Measurements from ENCODE around the gene GRAPL.
A peak's percentile ranks its signal among the peaks of the same experiment; 100 is the strongest.
"Not testable (repeated sequence)": the region's sequence is repeated elsewhere in the genome, so short reads cannot be mapped to it uniquely, and the experiment has no call there.

GRAPL gene

GRCh38 chr17:19125289-19125688, 2.1 kb upstream of the GRAPL start:
- DNase-seq (ENCODE audit: low spot score in 2 of 2): not testable (repeated sequence)

GRCh38 chr17:19129500-19129899, 2.1 kb downstream of the GRAPL start:
- not testable (repeated sequence) for H3K27me3 Mint-ChIP-seq; H3K27ac Mint-ChIP-seq; H3K4me3 Mint-ChIP-seq; ATAC-seq (ENCODE audit: low read depth); H3K36me3 Mint-ChIP-seq; H3K9me3 Mint-ChIP-seq; DNase-seq (ENCODE audit: low spot score in 2 of 2); H3K4me1 Mint-ChIP-seq

More at GRCh38 chr17:19125289-19125688, 2.1 kb upstream of the GRAPL start:
- not testable (repeated sequence) for H3K27ac Mint-ChIP-seq, H3K27me3 Mint-ChIP-seq, H3K4me1 Mint-ChIP-seq, H3K36me3 Mint-ChIP-seq, H3K4me3 Mint-ChIP-seq, H3K9me3 Mint-ChIP-seq
- peak; percentile 54 for ATAC-seq (ENCODE audit: low read depth)

DNA sequence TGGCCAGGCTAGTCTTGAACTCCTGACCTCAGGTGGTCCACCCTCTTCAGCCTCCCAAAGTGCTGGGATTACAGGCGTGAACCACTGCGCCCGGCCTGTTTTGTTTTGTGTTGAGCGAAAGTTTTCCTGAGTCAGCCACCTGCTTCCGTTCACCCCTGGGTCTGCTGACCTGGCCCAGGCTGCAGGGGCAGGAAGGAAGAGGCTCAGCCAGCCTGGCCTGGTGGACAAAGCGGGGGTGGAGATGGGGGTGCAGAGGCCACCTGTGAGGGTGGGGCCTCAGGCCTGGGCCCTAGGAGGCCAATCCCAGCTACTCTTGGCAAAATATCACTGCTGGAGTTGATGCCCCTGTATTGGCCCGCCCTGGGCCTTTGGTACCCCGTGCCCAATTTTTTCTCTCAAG, 3.7 kb downstream of the GRAPL start:
- not testable (repeated sequence) for ATAC-seq (ENCODE audit: low read depth); H3K4me3 Mint-ChIP-seq; H3K36me3 Mint-ChIP-seq; H3K27me3 Mint-ChIP-seq; H3K27ac Mint-ChIP-seq; H3K4me1 Mint-ChIP-seq; DNase-seq (ENCODE audit: low spot score in 2 of 2); H3K9me3 Mint-ChIP-seq

- ATAC-seq (ENCODE audit: low read depth): peak; percentile 24
- H3K27me3 Mint-ChIP-seq; H3K4me3 Mint-ChIP-seq; H3K9me3 Mint-ChIP-seq; DNase-seq (ENCODE audit: low spot score in 2 of 2); H3K27ac Mint-ChIP-seq; H3K4me1 Mint-ChIP-seq; H3K36me3 Mint-ChIP-seq: not testable (repeated sequence)
Observed at GRCh38 chr17:19131772-19132171, 4.4 kb downstream of the GRAPL start.

DNA sequence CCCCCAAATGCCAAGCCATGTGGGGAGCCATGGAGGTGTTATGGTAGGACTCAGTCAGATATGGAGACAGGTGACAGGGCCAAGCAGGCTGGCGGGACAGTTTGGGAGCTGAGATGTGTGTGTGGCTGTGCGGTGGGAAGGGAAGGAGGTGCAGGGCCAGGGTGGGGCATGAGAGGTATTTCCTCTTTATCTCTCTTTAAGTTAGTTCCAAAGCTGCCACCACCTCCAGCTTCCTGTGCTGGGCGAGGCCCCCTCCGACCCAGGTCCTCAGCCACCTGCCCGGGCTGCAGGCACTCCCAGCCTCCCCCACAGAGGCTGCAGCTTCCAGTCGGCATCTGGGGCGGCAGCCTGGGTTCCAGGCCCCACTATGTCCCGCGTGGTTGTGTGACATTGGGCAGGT, 6.4 kb downstream of the GRAPL start:
- not testable (repeated sequence) for H3K4me1 Mint-ChIP-seq; H3K4me3 Mint-ChIP-seq; H3K27ac Mint-ChIP-seq; H3K36me3 Mint-ChIP-seq; H3K27me3 Mint-ChIP-seq; H3K9me3 Mint-ChIP-seq; DNase-seq (ENCODE audit: low spot score in 2 of 2)
- peak; percentile 21 for ATAC-seq (ENCODE audit: low read depth)

DNA sequence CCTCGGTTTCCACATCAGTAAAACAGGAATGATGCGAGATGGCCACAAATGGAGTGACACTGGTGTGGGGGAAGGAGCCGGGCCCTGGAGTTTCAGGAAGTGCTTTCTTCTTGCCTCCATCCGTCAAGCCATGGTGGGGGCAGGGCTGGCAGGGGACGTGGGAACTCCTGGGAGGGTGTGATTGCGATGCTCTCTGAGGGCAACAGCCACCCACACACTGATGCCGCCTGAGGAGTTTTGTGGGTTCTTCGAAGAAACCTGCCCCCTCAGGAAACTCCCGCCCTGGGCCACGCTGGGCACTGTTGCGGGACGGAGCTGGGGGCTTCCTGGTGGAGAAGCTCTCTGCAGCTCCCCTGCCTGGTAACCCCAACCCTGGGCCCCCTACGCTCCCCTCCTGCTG, 8.0 kb downstream of the GRAPL start:
- not testable (repeated sequence) for H3K36me3 Mint-ChIP-seq; DNase-seq (ENCODE audit: low spot score in 2 of 2); H3K4me3 Mint-ChIP-seq; H3K4me1 Mint-ChIP-seq; H3K9me3 Mint-ChIP-seq; H3K27ac Mint-ChIP-seq; H3K27me3 Mint-ChIP-seq
- peak; percentile 57 for ATAC-seq (ENCODE audit: low read depth)

GRCh38 chr17:19136138-19136537, 8.7 kb downstream of the GRAPL start:
- ATAC-seq (ENCODE audit: low read depth): peak; percentile 16
- not testable (repeated sequence) for H3K27me3 Mint-ChIP-seq; DNase-seq (ENCODE audit: low spot score in 2 of 2); H3K4me1 Mint-ChIP-seq; H3K4me3 Mint-ChIP-seq; H3K9me3 Mint-ChIP-seq; H3K36me3 Mint-ChIP-seq; H3K27ac Mint-ChIP-seq

GRCh38 chr17:19136605-19137004, 9.2 kb downstream of the GRAPL start:
- H3K27ac Mint-ChIP-seq; H3K9me3 Mint-ChIP-seq; H3K4me1 Mint-ChIP-seq; H3K27me3 Mint-ChIP-seq; ATAC-seq (ENCODE audit: low read depth); H3K4me3 Mint-ChIP-seq; H3K36me3 Mint-ChIP-seq: not testable (repeated sequence)
- DNase-seq (ENCODE audit: low spot score in 2 of 2): peak in 1 of 2 donors; percentile 27

DNA sequence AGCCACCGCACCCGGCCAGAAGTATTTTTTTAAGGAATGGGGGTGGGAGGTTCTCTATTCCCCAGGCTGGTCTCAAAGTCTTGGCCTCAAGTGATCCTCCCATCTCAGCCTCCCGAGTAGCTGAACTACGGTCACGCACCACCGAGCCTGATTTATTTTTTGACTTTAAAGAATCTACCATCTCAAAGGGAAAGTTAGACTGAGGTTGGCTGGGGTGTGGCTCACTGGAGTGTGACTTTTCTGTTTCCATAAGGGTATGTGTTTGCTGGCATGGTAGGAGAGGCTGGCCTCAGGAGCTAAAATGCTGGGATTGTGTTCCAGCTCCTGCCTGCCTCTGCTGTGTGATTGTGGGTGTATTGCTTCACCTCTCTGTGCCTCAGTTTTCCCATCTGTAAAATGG, 10.6 kb downstream of the GRAPL start:
- not testable (repeated sequence) for H3K27me3 Mint-ChIP-seq

DNA sequence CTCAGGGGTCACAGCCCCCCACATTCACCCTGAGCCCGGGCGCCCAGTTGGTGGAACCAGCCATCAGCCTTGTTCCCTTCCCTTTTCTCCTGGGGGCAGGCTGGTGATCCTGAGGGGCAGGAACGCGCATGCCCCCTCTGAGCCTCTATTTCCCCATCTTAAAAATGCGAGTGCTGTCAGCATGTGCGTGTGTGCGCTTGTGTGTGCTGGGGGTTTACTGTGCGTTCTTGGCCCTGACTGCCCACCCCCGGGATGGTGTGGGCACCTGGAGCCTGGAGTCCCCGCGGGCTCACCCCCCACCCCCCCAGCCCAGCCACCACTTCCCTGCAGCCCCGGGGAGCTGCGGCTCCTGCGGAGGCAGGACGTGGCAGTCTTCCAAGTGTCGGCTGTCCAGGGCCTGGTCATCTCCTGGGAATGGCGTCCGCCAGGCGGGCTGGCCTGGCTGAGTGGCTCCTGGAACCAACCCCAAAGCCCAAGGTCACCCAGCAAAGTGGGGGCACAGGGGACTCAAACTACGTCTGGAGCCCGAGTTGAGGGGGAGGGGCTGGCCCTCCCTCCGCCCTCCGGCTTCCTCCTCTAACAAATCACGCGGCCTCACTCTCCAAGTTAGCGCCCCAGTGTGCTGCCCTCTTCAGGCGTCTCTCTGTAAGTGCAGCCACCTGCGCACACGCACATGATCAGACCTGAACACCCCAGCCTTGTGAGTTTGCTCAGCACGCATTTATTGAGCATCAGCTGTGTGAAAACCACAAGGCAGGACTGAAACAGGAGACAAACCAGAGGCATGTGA, 14.2 kb downstream of the GRAPL start:
- H3K27ac Mint-ChIP-seq; DNase-seq (ENCODE audit: low spot score in 2 of 2); H3K27me3 Mint-ChIP-seq; H3K9me3 Mint-ChIP-seq; H3K4me1 Mint-ChIP-seq; H3K36me3 Mint-ChIP-seq; H3K4me3 Mint-ChIP-seq: not testable (repeated sequence)
- ATAC-seq (ENCODE audit: low read depth): peak; percentile 83

More for the DNA sequence above, 10.6 kb downstream of the GRAPL start:
- not testable (repeated sequence) for H3K9me3 Mint-ChIP-seq; DNase-seq (ENCODE audit: low spot score in 2 of 2); H3K27ac Mint-ChIP-seq; H3K36me3 Mint-ChIP-seq; H3K4me1 Mint-ChIP-seq; H3K4me3 Mint-ChIP-seq
- peak; percentile 37 for ATAC-seq (ENCODE audit: low read depth)

- H3K27ac Mint-ChIP-seq; H3K27me3 Mint-ChIP-seq; H3K4me1 Mint-ChIP-seq; ATAC-seq (ENCODE audit: low read depth); H3K9me3 Mint-ChIP-seq; H3K36me3 Mint-ChIP-seq; H3K4me3 Mint-ChIP-seq: not testable (repeated sequence)
- peak in 1 of 2 donors; percentile 16 for DNase-seq (ENCODE audit: low spot score in 2 of 2)
Observed at GRCh38 chr17:19142419-19142818, 15.0 kb downstream of the GRAPL start.

DNA sequence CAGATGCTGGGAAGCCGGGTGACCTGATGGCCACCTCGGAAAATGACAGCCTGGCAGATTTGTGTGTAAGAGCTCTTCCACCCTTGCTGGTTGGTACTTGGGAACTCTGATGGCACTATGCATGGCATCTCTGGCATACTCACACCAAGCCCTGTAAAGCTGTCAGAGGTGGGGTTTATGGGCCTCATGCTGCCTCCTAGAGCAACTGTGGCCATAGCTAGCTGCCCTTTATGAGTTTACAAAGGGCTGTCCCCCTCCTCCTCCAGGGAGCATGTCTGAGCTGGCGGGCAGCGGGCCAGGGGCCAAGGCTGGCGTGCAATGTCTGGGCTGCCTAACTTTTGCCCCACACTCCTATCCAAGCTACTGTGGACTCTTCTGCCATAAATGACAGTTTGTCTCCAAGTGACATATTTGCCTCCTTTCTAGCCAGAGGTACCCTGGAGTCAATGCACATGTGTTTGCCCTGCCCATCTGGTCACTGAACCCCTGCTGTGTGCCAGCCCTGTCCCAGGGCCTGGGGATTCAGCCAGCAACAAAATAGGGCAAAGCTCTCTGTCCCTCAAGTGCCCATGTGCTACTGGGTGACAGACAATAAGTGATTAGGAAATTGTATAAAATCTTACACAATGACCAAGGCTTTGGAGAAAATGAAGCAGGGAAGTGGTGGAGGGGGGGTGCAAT, 15.8 kb downstream of the GRAPL start:
- not testable (repeated sequence) for H3K27me3 Mint-ChIP-seq; DNase-seq (ENCODE audit: low spot score in 2 of 2); ATAC-seq (ENCODE audit: low read depth); H3K4me1 Mint-ChIP-seq; H3K9me3 Mint-ChIP-seq; H3K27ac Mint-ChIP-seq; H3K4me3 Mint-ChIP-seq; H3K36me3 Mint-ChIP-seq

GRCh38 chr17:19144373-19144772, 17.0 kb downstream of the GRAPL start:
- not testable (repeated sequence) for ATAC-seq (ENCODE audit: low read depth); H3K27me3 Mint-ChIP-seq; H3K9me3 Mint-ChIP-seq; H3K4me3 Mint-ChIP-seq; H3K36me3 Mint-ChIP-seq; DNase-seq (ENCODE audit: low spot score in 2 of 2); H3K4me1 Mint-ChIP-seq; H3K27ac Mint-ChIP-seq

DNA sequence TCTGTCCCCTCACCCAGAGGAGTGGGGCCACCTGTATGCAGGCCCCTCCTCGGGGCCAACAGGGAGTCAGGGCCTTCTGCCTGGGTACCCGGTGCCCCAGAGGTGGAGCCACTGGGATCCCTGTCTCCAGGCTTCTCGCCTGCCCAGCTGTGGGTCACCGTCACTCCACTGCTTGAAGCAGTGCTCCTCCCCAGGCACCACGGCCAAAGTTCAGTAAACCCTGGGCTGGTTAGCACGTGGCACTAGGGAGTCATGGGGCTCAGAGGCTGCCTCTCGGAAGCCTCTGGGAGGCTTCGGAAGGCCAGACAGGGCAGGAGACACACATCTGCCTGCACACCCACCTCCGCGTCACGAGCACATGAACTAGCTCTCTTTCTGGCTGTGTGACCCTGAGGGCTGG, 18.1 kb downstream of the GRAPL start:
- H3K4me3 Mint-ChIP-seq; DNase-seq (ENCODE audit: low spot score in 2 of 2): not testable (repeated sequence)

More for the DNA sequence above, 18.1 kb downstream of the GRAPL start:
- not testable (repeated sequence) for H3K9me3 Mint-ChIP-seq; H3K27me3 Mint-ChIP-seq; H3K36me3 Mint-ChIP-seq; H3K27ac Mint-ChIP-seq; H3K4me1 Mint-ChIP-seq; ATAC-seq (ENCODE audit: low read depth)

All from memory B cell (primary cell).